GM21786 (cell line): ENCODE data around the gene NEURL1.

ENCODE experiments used
- ATAC-seq: cut with Tn5 transposase; IDR thresholded peaks from one replicate; pipeline ENCODE4 v1.9.1; 2021; ENCODE audit not compliant: unreplicated experiment

NEURL1 gene

GRCh38 chr10:103557455-103557854, 64.0 kb downstream of the NEURL1 start:
- ATAC-seq = no peak

- no peak for ATAC-seq
Measured at GRCh38 chr10:103558911-103559310, 65.4 kb downstream of the NEURL1 start.

- ATAC-seq = no peak
Measured at GRCh38 chr10:103559776-103560175, 66.3 kb downstream of the NEURL1 start.

- no peak for ATAC-seq
Measured at GRCh38 chr10:103560886-103561285, 67.4 kb downstream of the NEURL1 start.

- no peak for ATAC-seq
Measured at GRCh38 chr10:103562383-103562782, 68.9 kb downstream of the NEURL1 start.

- no peak for ATAC-seq
Measured at GRCh38 chr10:103563231-103564115, 70.0 kb downstream of the NEURL1 start.

GRCh38 chr10:103564116-103564501, 70.6 kb downstream of the NEURL1 start:
- no peak for ATAC-seq

- ATAC-seq = no peak
Measured at GRCh38 chr10:103564776-103565520, 71.4 kb downstream of the NEURL1 start.

- no peak for ATAC-seq
Measured at GRCh38 chr10:103566536-103566935, 73.0 kb downstream of the NEURL1 start.

GRCh38 chr10:103568505-103568904, 75.0 kb downstream of the NEURL1 start:
- no peak for ATAC-seq

GRCh38 chr10:103569896-103570295, 76.4 kb downstream of the NEURL1 start:
- no peak for ATAC-seq

GRCh38 chr10:103570844-103571655, 77.5 kb downstream of the NEURL1 start:
- no peak for ATAC-seq

- ATAC-seq = no peak
Measured at GRCh38 chr10:103571656-103571975, 78.1 kb downstream of the NEURL1 start.

GRCh38 chr10:103572347-103573204, 79.1 kb downstream of the NEURL1 start:
- no peak for ATAC-seq

- no peak for ATAC-seq
Measured at GRCh38 chr10:103573205-103573487, 79.6 kb downstream of the NEURL1 start.

GRCh38 chr10:103574097-103575061, 80.9 kb downstream of the NEURL1 start:
- no peak for ATAC-seq

GRCh38 chr10:103575416-103576075, 82.0 kb downstream of the NEURL1 start:
- ATAC-seq = no peak

GRCh38 chr10:103576076-103576471, 82.6 kb downstream of the NEURL1 start:
- ATAC-seq = no peak

GRCh38 chr10:103576862-103577261, 83.4 kb downstream of the NEURL1 start:
- ATAC-seq = no peak
